ENCODE data around the gene TTI1.

The TTI1 gene

DNA sequence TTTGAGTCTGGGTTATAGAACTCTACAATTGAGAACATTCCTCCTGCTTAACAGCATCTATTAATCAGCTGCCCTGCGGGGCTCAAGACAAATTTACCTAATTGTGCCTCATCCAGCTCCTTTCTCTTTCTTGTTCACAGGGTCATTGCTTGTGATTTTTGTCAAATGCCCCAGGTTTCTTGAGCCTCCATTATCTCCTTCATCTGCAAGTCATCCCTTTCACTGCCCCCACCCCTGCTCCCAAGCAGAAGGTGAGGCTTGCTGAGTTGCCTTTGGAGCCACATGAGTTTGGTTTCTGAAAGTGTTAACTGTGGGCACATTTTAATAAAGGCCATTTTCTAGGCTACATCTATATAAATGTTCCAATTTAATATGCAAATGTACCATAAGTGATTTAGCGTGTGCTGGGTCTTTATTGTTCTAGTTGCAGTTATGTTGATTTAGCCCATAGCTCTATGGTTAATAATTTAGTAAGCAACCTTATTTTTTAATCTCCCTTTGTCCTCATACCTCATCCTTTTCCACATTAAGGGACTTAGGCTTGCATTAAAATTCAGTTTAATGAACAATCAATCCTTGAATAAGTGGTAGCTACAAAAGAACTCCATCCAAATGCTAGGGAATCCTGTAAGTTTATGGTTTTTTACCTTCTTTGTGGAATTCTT, 74.3 kb downstream of the TTI1 start:
- FAIRE-seq, result no peak

DNA sequence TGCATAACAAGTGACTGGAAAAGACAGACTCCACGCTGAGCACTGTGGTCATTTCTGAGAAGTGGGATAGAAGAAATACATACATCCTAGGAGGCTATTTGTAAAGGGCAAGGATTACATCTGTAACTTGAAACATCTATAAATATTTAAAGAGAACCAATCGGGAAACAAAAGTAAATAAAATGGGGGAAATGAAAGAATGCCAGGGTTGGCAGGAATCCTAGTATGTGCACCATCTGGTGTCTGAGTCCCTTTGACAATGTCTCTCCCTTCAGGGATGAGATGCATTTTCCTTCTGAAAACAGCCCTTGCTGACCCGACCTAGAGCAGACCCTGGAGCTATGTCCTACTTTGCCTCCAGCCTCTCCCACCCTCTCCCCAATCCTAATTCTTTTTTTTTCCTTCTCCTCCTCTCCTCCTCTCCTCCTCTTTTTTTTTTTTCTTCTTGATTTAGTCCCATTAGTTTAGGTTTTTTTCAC, 77.1 kb downstream of the TTI1 start:
- FAIRE-seq, result no peak

DNA sequence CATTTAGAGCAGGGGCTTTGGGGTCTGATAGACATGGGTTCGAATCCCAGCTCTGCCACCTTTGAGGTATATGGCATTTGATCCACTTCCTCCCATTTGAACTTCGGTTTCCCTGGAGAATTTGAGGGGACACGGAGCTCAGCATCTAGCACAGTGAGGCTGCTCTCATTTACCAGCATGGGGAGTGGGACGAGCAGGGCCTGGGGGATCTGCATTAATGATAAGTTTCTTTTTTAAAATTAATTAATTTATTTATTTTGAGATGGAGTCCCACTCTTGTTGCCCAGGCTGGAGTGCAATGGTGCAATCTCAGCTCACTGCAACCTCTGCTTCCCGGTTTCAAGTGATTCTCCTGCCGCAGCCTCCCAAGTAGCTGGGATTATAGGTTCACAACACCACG, 77.7 kb downstream of the TTI1 start:
- no peak for FAIRE-seq

DNA sequence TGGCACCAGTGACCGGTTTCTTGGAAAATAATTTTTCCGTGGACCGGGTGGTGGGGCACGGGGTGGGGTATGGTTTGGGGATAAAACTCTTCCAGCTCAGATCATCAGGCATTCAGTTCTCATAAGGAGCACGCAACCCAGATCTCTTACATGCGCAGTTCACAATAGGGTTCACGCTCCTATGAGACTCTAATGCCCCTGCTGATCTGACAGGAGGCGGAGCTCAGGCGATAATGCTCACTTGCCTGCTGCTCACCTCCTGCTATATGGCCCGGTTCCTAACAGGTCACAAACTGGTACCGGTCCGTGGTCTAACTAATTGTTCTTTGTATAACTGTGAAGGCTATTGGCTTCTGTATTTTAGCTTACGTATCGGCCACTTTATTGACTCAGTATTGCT, 78.6 kb downstream of the TTI1 start:
- no peak for FAIRE-seq

DNA sequence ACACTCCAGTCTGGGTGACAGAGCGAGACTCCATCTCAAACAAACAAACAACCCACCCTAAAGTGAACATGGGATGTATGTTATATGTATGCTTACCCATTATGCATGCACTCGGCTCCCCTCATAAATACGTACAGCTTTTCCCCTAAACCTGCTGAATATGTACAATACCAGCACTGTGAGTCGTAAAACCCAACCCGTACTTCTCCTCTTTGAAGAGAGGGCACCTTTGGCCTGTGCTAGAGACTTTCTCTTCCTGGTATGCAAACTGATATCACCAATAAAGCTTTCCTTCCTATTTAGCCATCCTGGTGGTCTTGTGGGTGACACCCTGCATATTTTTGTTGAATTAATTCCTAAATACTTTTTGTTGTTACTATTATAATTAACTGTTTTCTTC, 79.1 kb downstream of the TTI1 start:
- FAIRE-seq, result no peak

DNA sequence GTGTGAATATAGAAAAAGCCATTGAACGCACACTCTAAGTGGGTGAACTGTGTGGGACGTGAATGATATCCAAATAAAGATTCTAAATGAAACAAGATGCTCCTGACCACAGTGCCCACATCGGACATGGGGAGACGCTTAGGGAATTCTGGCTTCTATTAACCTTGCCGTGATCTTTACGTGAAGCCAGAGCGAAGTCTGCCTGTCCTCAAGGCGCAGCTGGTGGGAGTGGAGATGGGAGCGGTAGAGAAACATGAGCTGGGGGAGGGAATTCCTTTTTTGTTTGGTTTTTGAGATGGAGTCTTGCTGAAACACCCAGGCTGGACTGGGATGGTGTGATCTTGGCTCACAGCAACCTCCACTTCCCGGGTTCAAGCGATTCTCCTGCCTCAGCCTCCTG, 84.3 kb downstream of the TTI1 start:
- FAIRE-seq, result no peak

DNA sequence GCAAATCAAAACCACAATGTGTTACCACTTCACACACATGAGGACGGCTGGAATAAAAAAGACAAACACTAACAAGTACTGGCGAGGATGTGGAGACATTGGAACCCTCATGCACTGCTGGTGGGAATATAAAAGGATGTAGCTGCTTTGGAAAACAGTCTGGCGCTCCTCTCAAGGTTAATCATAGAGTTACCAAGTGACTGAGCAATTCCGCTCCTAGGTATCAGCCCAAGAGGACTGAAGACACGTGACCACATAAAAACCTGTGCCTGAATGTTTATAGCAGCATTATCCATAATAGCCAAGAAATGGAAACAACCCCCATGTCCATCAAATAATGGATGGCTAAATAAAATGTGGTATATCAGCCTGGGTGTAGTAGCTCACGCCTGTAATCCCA, 85.3 kb downstream of the TTI1 start:
- FAIRE-seq, result no peak

DNA sequence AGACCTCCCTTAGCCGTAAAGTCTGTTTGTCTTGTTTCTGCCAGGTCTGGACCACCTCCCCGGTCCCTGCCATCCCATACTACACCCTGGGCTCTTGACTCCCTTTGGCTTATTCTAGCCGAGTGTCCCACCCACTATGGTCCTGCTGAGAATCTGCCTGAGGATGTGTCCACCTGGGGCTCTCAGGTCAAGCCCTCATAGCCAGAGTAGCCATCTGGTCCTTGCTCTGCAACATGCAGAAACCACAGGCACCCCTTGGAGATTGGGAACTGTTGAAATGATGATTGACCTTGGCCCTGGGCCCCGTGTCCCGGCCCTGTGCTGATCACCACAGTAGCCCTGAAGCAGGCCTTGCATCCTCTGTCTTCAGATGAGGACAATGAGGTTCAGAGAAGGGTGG, 86.3 kb downstream of the TTI1 start:
- no peak for FAIRE-seq

DNA sequence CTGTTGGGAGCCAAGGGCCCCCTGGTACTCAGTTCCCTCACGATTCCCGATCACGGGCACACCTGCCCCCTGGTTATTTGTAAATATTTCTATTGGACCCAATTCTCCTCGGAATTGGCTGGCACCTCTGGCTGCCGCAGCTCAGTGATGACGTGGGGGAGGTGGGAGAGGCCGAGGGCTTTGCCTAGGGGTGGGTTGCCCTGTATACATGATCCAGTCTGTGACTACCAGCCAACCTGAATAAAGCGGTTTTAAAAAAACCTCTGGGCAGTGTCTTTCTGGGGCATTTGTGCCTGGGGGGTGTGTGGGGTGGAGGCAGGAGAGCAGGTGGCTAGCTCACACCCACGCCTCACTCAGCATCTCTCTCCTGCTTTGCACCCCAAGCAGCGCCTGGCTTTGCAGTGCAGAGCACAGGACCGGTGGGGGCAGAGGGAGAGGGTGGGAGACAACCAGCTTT, 88.1 kb downstream of the TTI1 start:
- no peak for FAIRE-seq

DNA sequence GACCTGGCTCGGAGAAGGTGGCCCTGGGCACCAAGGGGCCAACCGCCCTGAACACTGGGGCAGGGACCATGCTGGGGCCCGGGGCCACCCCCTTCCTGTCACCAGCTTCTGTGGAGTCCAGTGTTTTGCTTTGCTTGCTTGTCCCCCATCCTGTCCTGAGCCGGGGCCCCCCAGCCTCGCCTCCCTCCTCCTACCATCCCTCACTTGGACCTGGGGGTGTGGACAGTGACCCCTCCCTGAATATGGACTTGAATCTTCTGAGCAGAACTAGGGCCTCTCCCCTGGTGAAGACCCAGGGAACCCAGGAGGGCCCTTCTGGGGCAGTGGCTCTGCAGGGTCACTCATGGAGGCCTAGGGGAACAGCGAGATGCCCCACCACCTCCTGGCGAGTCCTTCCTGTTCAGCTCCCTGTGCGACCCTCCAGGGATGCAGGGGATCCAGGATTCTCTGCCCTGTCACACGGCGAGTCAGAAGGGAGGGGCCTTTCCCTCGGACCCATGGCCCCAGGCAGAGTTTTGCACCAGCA, 88.7 kb downstream of the TTI1 start:
- FAIRE-seq, result no peak

DNA sequence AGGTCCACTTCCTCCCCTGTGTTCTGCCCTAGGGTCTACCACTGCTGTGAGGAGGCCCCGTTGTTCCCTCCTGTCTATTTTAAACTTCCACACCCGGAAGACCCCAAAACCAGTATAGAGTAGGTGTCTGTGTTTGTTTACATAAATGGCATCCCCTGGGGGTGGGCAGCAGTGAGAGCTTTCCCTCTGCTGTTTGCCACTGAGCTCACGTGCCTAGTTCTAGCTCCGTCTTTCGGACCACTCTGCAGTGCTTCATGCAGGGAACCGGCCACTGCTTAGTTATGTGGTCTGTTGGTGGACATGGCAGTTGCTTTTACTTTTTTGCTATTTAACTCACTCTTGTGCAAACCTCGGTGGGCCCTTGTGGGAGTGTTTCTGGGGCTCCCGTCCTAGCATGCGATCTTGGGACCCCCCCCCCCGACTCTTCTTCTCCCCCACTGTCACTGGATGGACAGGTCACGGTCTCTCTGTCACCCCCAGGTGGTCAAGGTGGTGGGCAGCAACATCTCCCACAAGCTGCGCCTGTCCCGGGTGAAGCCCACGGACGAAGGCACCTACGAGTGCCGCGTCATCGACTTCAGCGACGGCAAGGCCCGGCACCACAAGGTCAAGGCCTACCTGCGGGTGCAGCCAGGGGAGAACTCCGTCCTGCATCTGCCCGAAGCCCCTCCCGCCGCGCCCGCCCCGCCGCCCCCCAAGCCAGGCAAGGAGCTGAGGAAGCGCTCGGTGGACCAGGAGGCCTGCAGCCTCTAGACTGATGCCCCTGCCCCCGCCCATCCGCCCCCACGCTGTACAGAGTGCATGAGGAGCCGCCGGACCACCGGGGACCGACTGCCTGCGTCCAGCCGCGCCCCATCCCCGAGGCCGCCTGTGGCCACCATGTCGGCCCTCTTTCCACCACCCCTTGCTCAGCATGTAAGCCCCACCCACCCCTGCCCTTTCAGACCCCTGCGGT, 89.5 kb downstream of the TTI1 start:
- no peak for FAIRE-seq

DNA sequence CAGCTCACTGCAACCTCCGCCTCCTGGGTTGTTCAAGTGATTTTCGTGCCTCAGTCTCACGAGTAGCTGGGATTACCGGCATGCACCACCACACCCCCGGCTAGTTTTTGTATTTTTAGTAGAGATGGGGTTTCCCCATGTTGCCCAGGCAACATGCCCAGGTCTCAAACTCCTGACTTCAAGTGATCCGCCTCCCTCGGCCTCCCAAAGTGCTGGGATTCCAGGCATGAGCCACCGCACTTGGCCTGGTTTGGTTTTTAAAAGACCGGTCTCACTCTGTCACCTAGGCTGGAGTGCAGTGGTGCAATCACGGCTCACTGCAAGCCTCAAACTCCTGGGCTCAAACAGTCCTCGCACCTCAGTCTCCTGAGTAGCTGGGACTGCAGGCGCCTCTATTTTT, 90.2 kb downstream of the TTI1 start:
- no peak for FAIRE-seq

DNA sequence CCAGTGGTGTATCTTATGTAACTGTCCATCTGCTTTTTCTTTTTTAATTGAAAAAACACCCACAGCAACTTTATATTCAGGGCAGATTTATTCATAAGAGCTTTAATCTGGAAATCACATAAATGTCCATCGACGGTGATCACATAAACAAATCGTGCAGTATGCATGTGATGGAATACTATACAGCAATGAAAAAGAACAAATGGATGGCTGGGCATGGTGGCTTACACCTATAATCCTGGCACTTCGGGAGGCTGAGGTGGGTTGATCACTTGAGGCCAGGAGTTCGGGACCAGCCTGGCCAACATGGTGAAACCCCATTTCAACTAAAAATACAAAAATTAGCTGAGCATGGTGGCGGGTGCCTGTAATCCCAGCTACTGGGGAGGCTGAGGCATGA, 91.3 kb downstream of the TTI1 start:
- no peak for FAIRE-seq

DNA sequence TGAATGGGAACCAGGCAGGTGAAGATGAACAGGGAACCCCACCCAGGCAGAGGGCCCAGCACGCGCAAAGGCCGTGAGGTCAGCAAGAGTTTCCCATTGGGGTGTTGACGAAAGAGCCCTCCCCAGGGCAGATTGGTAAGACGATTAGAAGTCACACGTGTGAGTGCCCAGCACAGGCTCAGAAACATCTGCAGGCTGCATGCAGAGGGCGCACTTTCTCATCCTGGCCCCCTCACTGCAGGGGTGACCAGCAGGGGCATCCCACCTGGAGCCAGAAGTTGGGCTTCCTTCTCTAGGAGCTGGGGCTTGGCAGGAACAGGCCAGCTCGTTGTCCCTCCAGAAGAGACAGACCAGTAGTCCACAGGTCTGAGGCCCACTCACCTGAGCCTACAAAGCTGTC, 91.9 kb downstream of the TTI1 start:
- no peak for FAIRE-seq

DNA sequence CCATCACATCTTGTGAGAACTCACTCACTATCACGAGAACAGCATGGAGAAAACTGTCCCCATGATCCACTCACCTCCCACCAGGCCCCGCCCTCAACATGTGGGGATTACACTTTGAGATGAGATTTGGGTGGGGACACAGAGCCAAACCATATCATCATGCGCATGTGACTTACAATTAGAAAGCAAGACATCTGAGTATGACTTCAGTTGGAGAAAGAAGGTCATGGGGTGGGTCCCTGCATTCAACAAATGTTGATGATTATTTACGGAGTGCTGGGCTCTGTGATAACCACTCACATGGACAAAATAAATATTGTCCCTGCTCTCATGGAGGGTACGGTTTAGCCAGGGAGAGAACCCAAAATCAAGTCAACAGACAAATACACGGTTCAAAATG, 92.4 kb downstream of the TTI1 start:
- no peak for FAIRE-seq

DNA sequence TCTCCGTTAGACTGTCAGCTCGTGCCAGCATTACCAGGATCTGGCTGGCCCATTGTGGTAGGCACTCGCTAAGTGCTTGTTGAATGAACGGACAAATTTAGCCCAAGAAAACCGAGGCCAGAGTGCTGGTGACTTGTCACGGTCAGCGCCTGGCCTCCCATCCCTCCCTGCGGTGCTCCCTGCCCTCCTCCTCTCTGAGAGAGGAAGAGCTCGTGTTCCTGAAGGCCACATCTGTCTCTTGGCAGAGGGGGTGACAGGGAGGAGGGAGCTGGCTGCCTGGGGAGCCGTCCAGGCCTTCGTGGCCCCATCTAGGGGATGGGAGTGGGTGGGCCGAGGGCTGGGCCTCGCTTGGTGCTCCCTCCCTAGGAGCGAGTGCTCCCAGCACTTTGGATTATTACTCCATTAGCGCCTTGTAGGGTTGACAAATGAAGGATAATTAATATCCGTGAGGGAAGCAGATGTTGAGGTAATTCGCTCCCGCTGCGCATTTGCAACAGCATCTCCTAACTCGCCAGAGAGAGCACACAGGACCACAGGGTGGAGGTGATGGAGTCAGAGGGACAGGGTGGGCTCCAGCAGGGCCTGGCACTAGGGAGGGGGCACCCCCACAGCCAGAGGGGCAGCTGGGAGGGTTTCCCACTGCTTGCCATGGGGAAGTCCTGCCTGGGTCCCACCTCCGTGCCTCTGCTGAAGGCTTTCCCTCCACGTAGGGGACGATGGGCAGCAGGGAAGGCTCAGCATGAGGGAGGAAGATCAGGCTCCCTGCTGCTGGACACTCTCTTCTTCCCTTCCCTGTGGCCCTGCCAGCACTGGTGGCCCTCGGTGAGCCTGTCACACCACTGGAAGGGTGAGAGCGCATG, 93.3 kb downstream of the TTI1 start:
- FAIRE-seq, result no peak

DNA sequence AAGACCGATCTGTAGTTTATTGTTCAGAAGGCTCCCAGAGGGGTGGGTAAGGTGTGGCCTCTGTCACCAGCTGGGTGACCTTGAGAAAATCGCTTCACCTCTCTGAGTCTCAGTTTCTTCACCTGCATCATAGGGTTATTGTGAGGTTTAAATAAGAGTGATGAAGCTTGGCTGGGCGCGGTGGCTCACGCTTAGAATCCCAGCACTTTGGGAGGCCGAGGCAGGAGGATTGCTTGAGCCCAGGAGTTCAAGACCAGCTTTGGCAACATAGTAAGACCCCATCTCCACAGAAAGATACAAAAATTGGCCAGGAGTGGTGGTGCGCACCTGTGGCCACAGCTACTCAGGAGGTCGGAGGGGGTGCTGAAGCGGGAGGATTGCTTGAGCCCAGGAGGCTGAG, 94.3 kb downstream of the TTI1 start:
- FAIRE-seq, result no peak

DNA sequence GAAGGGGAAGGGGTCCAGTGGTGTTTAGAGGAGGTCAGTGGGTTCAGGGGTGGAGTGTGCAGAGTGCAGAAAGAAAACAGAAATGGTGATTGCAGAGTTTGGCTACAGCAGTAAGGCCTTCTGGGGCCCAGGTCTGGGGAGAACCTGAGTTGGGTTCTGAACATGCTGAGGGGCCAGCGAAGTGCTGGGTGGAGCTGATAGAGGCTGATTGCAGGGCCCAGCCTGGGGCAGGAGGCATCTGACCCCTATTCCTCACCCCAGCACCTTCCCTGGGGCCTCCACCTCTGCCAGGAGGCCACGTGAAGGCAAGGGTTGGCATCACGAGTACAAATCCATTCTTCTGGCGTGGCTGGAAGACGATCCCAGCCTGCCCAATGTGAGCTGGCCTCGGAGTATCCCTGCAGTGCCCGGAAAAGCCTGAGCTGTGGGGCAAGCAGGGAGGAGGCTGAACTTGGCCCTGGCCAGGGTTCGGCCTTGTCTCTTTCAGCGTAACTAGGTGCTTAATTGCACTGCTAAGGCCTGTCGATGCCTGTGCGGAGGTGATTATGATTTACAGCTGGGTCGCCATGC, 95.0 kb downstream of the TTI1 start:
- no peak for FAIRE-seq

DNA sequence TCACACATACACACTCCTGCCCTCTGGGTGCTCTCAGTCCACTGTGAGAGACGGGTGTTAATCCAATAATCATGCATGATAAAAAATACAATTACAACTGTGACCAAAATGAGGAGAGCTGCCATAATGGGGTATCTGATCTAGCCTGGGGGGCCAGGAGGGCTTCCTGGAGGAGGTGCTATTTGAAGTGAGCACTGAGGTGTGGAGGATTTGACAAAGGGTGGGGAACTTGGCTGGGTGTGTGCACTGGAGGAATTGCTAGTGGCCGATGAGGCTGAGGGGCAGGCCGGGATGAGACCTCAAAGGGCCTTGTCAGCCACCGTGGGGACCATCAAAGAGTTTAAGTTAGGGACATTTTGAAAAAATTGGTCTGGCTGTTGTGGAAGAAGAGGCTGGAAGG, 95.6 kb downstream of the TTI1 start:
- FAIRE-seq, result no peak

DNA sequence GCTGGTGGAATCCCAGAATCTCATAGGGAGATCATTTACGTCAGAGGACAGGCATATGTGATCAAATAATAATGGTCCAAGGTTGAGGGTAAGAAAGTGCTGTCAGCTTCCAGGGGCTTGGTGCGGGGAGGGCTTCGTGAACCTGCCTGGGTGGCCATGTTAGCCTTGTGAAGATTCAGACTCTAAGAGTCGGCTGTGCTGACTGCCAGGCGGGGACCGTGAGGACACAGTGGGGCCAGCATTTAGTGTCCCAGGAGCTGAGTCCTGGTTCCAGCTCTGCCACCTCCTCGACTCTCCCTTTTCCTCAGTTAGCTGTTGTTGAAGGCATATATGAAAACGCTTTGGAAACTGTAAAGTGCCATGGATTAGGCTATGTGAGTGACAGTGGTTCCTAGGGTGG, 96.8 kb downstream of the TTI1 start:
- no peak for FAIRE-seq

DNA sequence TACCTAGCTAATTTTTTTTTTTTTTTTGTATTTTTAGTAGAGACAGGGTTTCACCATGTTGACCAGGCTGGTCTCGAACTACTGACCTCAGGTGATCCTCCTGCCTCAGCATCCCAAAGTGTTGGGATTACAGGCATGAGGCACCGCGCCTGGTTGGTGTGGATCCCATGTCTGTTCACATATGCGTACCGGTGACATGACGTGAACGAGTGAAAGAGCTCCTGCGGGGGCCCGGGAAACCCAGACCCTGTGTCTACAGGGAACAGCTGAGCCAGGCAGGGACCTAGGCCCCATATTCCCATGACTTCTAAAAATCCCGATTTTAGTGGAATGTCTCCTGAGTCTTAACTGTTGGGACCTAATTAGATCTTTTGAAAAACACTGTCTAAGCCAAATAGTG, 97.2 kb downstream of the TTI1 start:
- FAIRE-seq, result no peak

DNA sequence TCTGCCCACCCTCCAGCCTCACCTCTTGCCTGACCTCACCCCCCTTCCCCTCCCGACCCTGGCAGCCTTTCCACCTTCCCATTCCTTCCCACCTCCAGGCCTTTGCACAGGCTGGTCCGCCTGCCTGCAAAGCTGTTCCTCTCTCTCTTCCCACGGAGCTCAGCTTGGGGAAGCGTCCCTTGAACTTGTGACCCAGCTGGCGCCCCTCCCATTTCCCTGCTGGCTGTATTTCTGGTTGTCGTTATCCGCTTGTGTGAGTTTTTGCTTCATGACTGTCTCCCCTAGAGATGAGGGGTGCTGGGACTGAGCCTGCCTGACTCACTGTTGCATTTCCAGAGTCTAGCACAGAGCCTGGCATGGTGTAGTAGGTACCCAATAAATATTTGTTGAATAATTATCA, 97.8 kb downstream of the TTI1 start:
- FAIRE-seq, result no peak

All from colon (tissue), 2 donors.